SH-SY5Y (cell line): ENCODE results near the gene PARVG.

ENCODE experiments used
- GATA2 ChIP-seq: IDR thresholded peaks from 2 replicates; pipeline ENCODE4 v1.6.1; 2011; ENCODE audit warnings: mild to moderate bottlenecking, low read depth, low read length
- GATA3 ChIP-seq: IDR thresholded peaks from 2 replicates; pipeline ENCODE4 v1.6.1; 2011; ENCODE audit warnings: low read depth, mild to moderate bottlenecking, low read length, moderate library complexity

GRCh38 chr22:44186737-44187136, 6.0 kb downstream of the PARVG start:
- TF ChIP-seq GATA3 (no peak), GATA2 (no peak)
